Activated naive CD4-positive, alpha-beta T cell treated with Interleukin-2 at 50 U/mL for 16 hours (primary cell): ENCODE results near the gene MMRN2.

ENCODE experiments used
- DNase-seq: peaks from one replicate; pipeline ENCODE4 v3.0.0-alpha.2; 2020

Gene MMRN2

DNA sequence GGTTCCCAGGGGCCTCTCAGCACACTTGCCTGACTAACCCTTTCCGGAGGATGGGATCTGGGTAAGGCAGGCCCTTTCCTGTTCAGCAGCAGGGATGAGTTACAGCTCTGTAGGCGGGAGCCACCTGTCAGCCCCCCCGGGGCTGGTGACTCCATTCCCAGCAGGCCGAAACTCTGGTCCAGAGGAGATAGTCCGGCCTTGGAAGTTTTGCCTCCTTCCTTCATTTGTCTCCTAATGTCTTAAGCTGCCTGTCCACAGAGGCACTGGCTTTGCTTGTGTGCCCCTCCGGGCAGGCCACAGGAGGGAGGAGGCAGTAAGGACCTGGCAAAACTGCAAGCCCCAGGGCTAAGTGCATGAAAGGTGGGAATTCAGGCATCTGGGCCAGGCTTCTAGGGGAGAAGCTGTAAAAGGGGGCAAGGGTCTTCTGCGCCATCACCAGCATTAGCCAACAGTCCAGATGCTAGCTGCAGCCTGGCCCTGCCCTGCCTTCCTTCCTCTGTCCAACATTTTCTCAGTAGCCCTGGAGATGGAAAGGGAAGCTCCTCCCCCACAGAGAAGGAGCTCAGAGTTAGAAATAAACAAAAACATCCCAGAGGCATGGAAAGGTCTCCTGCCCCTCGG, 12.1 kb upstream of the MMRN2 start:
- no peak for DNase-seq

GRCh38 chr10:86968994-86969355, 11.6 kb upstream of the MMRN2 start:
- DNase-seq, result no peak

DNA sequence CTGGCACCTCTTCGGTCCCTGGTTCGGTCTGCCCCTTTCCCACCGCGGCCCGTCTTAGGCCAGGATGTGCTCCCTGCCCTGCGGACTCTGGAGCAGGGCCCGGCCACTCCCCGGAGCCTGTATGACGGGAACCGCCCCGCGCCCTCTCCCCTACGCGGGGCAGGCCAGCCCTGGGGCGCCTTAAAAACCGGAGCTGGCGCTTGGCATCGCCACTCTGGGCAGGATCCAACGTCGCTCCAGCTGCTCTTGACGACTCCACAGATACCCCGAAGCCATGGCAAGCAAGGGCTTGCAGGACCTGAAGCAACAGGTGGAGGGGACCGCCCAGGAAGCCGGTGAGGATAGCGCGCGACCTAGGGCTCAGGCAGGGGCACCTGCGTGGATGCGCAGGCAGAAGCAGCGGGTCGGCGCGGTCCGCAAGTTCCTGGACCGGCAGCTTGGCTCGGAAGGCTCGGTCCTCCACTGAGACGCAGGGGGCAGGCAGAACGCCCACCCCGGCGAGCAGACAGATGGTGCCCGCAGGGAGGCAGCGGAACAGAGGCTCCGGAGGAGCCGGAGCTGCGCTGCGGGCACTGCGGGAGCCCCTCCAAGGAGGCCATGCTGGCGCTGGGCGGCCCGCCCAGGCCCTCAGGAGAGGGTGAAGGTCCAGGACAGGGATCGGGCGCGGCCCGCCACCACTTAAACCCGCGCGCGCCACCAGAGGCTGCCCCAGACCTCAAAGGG, 11.0 kb upstream of the MMRN2 start, which contains the start of gene ADIRF:
Gene ADIRF (plus strand): TSS at position 212 of the 723 bp plus-strand sequence. CDS start 63 bp downstream, at position 275.
- DNase-seq, result no peak

GRCh38 chr10:86967481-86967941, 10.1 kb upstream of the MMRN2 start:
- DNase-seq, result no peak

DNA sequence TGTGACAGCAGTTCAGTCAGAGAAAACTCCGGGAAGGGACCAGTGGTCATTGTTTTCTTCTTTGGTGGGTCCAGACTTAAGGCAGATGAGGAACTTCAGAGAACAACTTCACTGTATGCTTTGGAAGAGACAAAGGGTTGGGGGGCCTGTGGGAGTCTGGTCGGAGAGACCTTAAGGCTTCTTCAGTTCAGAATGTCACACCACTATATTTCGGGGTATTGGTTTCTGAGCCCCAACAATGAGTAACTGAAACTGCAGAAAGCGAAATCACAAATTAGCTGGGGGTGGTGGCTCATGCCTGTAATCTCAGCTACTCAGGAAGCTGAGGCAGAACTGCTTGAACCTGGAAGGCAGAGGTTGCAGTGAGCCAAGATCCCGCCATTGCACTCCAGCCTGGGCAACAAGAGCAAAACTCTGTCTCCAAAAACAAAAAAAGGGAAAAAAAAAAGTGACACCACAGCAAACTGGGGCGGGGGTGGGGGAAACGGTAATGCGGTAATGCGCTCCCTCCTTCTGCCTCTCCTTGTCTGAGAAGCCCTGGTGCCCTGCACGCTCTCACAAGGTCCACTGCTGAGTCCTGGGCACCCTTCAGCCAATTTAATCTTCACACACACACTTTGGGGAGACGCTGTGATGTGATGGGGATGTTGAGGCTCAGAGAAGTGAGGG, 8.7 kb upstream of the MMRN2 start:
- no peak for DNase-seq

GRCh38 chr10:86964847-86965190, 7.4 kb upstream of the MMRN2 start:
- no peak for DNase-seq

DNA sequence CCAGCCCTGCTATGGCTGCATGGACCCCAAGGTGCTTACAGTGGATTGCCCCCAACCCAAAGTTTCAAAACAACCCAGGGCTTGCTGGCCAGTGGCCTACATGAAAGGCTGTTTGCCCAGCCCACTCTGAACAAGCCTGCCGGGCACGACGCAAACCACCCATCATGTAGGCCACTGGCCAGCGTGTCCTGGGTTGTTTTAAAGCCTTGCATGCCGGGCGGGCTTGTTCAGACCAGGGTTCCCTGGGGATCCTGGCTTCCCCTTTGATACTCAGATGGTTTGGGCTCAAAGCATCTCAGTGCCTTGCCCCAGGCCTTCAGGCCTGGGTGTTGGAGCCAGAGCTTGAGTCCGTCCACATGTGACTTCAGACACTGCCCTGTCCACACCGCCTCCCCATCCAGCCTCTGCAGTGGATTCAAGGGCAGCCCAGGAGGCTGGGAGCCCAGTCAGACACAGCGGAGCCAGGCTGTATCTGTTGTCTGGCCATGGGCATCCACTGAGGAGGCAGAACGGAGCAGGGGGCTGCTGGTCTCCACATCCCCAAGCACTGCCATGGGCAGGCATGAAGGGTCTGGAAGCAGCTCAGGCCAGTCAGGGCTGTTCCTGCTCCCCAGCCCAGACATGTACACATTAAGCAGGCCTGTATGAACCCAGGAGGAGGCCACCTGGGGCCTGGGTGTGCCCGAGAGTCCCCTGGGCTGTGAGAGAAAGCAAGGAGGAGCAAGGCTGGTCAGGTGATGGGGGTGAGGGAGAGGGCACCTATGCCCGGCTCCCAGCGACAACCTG, 6.8 kb upstream of the MMRN2 start:
- DNase-seq, result no peak

DNA sequence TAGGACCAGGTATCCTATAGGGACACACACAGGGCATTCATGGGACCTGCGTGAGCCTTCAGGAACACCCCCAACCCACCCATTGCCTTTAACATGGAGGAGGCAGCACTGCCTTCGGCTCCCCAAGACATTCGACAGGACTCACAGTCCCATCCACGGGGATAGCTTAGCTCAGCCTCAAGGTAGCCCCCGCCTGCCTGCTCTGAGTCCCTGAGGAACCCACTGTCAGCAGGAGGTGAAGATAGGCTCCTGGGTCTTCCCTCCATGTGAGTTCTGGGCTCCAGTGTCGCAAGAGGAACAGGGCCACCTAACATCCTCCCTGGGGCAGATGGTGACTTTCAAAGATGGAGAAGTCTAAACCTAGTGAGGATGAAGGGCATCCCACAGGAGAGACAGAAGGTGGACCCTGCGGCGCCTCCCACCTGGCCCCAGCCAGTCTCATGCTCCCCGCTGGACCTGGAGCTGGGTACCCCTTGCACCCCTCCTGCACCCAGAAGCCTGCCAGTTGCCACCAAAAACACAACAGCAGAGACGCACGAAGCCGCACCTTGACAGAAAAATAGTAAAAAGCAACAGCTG, 6.0 kb upstream of the MMRN2 start:
- no peak for DNase-seq

- DNase-seq, result no peak
Observed at GRCh38 chr10:86962981-86963310, 5.5 kb upstream of the MMRN2 start.

GRCh38 chr10:86962136-86962980, 4.9 kb upstream of the MMRN2 start:
- DNase-seq, result no peak

DNA sequence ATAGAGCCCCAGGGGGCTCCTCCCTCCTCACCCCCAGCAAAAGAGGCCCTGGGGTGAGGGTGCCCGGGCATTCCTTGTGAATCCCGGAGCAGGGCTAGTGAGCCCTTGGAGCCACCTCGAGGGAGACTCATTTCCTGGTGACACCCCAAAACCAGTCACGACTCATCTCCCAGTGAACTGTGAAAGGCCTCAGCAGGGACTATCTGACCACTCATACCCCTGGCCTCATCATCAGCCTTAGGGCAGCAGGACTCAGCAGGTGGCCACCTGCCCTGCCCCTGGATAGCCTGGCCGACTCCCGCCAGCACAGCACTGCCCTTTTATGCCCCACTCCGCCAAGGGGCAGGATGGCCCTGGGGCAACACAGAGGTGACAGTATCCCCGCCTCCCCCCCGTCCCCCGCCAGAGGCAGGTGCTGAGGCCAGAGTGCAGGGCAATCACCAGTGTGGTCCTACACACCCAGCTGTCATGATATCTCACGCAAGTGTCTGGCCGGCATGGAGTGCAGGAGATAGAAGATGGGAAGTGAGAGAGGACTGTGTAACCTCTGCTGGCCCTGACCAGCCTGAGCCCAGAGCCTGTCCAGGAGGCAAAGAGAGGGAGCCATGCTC, 4.2 kb upstream of the MMRN2 start:
- no peak for DNase-seq

GRCh38 chr10:86960863-86961434, 3.5 kb upstream of the MMRN2 start:
- no peak for DNase-seq

DNA sequence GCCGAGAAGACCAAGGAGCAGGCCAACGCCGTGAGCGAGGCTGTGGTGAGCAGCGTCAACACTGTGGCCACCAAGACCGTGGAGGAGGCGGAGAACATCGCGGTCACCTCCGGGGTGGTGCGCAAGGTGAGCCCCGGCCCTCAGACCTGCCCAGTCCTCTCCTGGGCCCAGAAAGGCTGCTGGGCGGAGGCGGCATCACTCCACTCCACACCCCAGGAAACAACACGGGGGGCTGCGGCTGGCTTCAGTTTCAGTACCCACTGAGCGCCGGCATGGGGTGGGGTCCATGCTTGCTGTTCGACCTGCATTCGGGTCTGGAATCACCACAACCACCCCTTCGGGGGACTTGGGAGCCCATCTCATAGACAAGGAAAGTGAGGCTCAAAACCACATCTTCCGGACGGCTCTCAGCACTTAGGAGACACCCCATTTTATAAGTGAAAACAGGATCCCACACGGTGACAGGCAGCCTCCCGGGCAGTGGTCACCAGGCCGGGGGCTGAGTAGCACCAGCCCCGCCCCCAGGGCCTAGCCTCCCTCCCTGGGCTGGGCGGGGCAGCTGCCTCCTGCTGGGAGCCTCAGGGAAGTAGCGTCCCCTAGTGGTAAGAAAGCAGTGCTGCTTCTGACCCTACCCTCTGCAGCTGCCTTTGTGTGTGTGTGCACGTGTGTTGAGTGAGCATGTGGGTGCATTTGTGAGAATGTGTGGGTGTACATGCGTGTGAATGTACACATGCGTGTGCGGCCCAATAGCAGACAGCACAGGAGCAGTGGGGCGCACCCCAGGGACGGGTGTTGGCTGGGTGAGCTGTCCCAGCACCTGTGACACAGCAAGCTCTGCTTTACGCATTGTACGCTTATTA, 2.8 kb upstream of the MMRN2 start:
- DNase-seq, result peak; percentile 38

GRCh38 chr10:86959737-86960002, 2.3 kb upstream of the MMRN2 start:
- no peak for DNase-seq

DNA sequence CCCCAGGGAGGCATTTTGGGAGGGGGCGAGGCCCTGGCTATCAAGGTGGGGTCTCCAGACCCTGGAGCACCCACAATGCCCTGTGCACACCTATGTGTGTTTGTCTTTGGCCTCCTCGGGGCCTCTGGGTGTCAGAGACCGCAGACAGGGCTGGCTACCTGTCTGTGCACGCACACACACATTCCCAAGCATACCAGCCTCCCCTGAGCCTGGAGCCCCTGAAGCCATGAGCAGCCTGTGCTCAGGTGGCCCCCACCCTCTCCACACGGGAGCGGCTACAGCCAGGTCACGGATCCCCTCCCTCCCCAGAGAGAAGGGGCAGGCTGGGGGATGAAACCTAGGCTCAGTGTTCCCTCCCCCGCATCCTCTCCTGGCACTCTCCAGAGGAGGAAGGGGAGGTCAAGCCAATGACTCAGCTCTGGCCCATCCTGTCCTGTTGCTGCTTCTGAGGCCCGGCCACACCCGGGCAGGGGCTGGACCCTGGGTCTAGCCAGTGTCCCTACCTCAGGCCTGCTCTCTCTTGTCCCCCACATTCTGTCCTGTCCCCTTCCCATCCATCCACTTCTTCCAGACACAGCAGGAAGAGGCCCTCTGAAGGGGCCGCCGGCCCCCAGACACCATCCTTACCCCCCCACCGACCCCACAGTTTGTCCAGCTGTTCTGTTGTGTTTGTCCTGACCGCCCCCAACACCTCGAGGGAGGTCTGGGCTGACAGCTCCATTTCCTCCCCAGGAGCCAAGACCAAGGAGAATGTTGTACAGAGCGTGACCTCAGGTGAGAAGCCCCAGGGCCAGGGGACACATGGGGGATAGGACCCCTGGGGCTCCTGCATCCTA, 1.7 kb upstream of the MMRN2 start:
- DNase-seq, result no peak

- DNase-seq, result no peak
Observed at GRCh38 chr10:86958116-86958900, 893 bp upstream of the MMRN2 start, which contains the start of gene SNCG. TSS of gene SNCG (plus strand) at chr10:86958599. CDS start at chr10:86958698, 99 bp downstream.

- no peak for DNase-seq
Observed at GRCh38 chr10:86956848-86957448, 467 bp downstream of the MMRN2 start.

- DNase-seq, result no peak
Observed at GRCh38 chr10:86956195-86956847, 1.1 kb downstream of the MMRN2 start.
